T-cell (primary cell): ENCODE data around the gene PROK1. TPM values are rescaled to one million over a fixed set of nuclear protein-coding genes. Genes with fewer than 3 reads are reported as not detected.

Experiments used
- ATAC-seq, 4 experiments: fragments of 200-7000 bp in 3 of 4; fragments of 150-1000 bp in 1 of 4; cut with Tn5 transposase; replicated peaks in 1 of 4; 1 replicate in 3 of 4; 2 replicates in 1 of 4; pipeline ENCODE4 v1.10.0; 2021; ENCODE audit warnings: moderate library complexity in 3 of 4, mild to moderate bottlenecking in 2 of 4, moderate number of reproducible peaks in 1 of 4
- CTCF ChIA-PET, 2 donors: fragments of 300-600 bp; sonication (Branson Sonifier 250); formaldehyde crosslinking; loops; one replicate each; lab custom pipeline; 2022; ENCODE audit warnings: antibody characterized with exemption in 2 of 2; lab: Charles Lee
- POLR2A ChIA-PET, 2 donors: fragments of 300-600 bp; sonication (Branson Sonifier 250); formaldehyde crosslinking; loops; one replicate each; lab custom pipeline; 2022; ENCODE audit warnings: antibody characterized with exemption in 2 of 2; lab: Charles Lee
- DNase-seq, 35 experiments: peaks; one replicate each; pipeline versions ENCODE4 v3.0.0 to v3.0.0-alpha.2; 2013 to 2023
- H3K27ac ChIP-seq: one replicate; pipeline ENCODE4 v1.5.1; 2013; ENCODE audit warnings: low read length
- H3K27me3 ChIP-seq, 2 experiments: replicated peaks in 1 of 2; 1 replicate in 1 of 2; 2 replicates in 1 of 2; pipeline versions ENCODE4 v1.6.1 to v1.7.0; 2013; ENCODE audit warnings: low read length in 1 of 2, mixed read lengths in 1 of 2; ENCODE audit not compliant: control insufficient read depth in 2 of 2, insufficient read depth in 2 of 2; ENCODE audit errors: extremely low read depth in 1 of 2
- H3K36me3 ChIP-seq, 2 donors: 1 replicate in 1 of 2; 2 replicates in 1 of 2; pipeline versions ENCODE4 v1.6.1 to v1.7.0; 2013; ENCODE audit warnings: low read length in 1 of 2; ENCODE audit not compliant: control insufficient read depth in 2 of 2, insufficient read depth in 1 of 2; ENCODE audit errors: extremely low read depth in 1 of 2
- H3K4me1 ChIP-seq, 2 experiments: 1 replicate in 1 of 2; 2 replicates in 1 of 2; pipeline versions ENCODE4 v1.6.1 to v1.7.0; 2013; ENCODE audit warnings: low read length in 2 of 2, mixed read lengths in 1 of 2; ENCODE audit not compliant: insufficient read depth in 2 of 2, control insufficient read depth in 1 of 2; ENCODE audit errors: extremely low read depth in 1 of 2
- H3K4me3 ChIP-seq, 2 donors: 1 replicate in 1 of 2; 2 replicates in 1 of 2; pipeline versions ENCODE4 v1.5.1 to v1.7.0; 2013; ENCODE audit warnings: mild to moderate bottlenecking in 2 of 2, low read length in 1 of 2, moderate library complexity in 1 of 2; ENCODE audit not compliant: control insufficient read depth in 1 of 2; ENCODE audit errors: extremely low read depth in 1 of 2
- H3K9me3 ChIP-seq: 2 replicates; pipeline ENCODE4 v1.7.0; 2013
- H3K27ac Mint-ChIP-seq, 2 donors: one replicate each; pipeline ENCODE4 v1.8.0; 2020 to 2021; ENCODE audit warnings: mild to moderate bottlenecking in 2 of 2, mixed read lengths in 2 of 2
- H3K27me3 Mint-ChIP-seq, 2 donors: one replicate each; pipeline ENCODE4 v1.8.0; 2021 to 2022; ENCODE audit warnings: mixed read lengths in 2 of 2
- H3K36me3 Mint-ChIP-seq: one replicate; pipeline ENCODE4 v1.8.0; 2021; ENCODE audit warnings: mixed read lengths
- H3K4me1 Mint-ChIP-seq, 3 donors: one replicate each; pipeline ENCODE4 v1.8.0; 2020 to 2022; ENCODE audit warnings: mixed read lengths in 3 of 3, mild to moderate bottlenecking in 1 of 3
- H3K4me3 Mint-ChIP-seq, 3 donors: one replicate each; pipeline ENCODE4 v1.8.0; 2020 to 2022; ENCODE audit warnings: mild to moderate bottlenecking in 3 of 3, mixed read lengths in 3 of 3, moderate library complexity in 3 of 3
- H3K9me3 Mint-ChIP-seq, 3 donors: one replicate each; pipeline ENCODE4 v1.8.0; 2020 to 2022; ENCODE audit warnings: mixed read lengths in 3 of 3
- WGBS: methylation state at CpG from one replicate; pipeline ENCODE4 v1.1.5; 2013; ENCODE audit warnings: missing lambda C conversion rate; ENCODE audit not compliant: insufficient coverage; 5-methylcytosine and 5-hydroxymethylcytosine counted together
- total RNA-seq, 35 experiments: library from RNA in 6 of 35; stranded (reverse) in 6 of 35; fragments of 120-200 nt in 1 of 35; gene quantifications; one replicate each; pipeline versions ENCODE4 v1.2.1 to v1.2.4 and lab custom pipeline; 2013 to 2026

Gene PROK1
- total RNA-seq, 5 donors from 2014 or later (not counting 1 experiment from before 2014, with no cell fraction given): 0.20 TPM; not detected in 4

DNA sequence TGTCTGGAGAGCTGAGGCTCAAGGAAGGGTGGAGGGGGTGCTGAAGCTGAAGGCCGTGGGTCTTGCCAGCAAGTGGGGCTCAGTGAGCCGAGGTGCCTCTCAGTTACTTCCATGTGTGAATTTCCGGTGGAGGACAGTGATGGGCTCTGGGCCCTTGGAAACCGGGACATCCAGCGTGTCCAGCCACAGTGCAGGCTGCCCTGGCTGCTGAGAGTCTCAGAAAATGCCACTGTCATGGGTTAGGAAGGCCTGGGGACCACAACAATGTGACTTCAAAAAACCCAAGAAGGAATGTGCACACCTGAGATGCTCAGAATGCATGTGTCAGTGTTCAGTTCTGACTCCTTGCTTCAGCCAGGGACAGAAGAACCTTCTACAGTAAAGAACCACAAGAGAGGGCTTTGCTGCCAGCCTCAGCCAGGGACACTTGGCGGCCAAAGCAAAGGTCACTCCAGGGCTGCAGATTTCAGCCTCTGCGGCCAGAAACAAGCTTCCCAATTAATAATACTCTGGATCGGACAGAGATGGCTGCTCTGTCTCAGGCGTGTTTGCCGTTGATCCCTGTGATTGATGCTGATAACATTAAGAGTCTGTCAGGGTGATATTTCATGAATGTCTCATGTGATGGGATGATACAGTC, 30.8 kb upstream of the PROK1 start:
- Histone ChIP-seq H3K4me1 (no peaks in the 10 kb centered on the region), H3K9me3 (no peaks in the 10 kb centered on the region), H3K27me3 (peaks cover 0 to 4% of the 10 kb centered on the region in 2 experiments), H3K27ac (no peak overlapping the region), H3K36me3 (no peaks in the 10 kb centered on the region), H3K4me3 (no peak overlapping the region)
- no peaks in the 10 kb centered on the region for H3K9me3 Mint-ChIP-seq
- H3K4me1 Mint-ChIP-seq: no peaks in the 10 kb centered on the region
- DNase-seq: no peak
- POLR2A ChIA-PET: no interaction called here
- no peak for ATAC-seq
- H3K36me3 Mint-ChIP-seq: no peaks in the 10 kb centered on the region
- H3K4me3 Mint-ChIP-seq: no peak overlapping the region
- no peak overlapping the region for H3K27ac Mint-ChIP-seq
- 85% methylated on average over 6 of the region's 10 CpGs for WGBS
- CTCF ChIA-PET: interaction anchor here in 1 of 2 donors (1.4 kb wide), 1 partner anchor 8 kb away, joined by 3 read pairs; no protein-coding TSS in a partner anchor
- peaks cover 5 to 9% of the 10 kb centered on the region in 2 donors for H3K27me3 Mint-ChIP-seq

DNA sequence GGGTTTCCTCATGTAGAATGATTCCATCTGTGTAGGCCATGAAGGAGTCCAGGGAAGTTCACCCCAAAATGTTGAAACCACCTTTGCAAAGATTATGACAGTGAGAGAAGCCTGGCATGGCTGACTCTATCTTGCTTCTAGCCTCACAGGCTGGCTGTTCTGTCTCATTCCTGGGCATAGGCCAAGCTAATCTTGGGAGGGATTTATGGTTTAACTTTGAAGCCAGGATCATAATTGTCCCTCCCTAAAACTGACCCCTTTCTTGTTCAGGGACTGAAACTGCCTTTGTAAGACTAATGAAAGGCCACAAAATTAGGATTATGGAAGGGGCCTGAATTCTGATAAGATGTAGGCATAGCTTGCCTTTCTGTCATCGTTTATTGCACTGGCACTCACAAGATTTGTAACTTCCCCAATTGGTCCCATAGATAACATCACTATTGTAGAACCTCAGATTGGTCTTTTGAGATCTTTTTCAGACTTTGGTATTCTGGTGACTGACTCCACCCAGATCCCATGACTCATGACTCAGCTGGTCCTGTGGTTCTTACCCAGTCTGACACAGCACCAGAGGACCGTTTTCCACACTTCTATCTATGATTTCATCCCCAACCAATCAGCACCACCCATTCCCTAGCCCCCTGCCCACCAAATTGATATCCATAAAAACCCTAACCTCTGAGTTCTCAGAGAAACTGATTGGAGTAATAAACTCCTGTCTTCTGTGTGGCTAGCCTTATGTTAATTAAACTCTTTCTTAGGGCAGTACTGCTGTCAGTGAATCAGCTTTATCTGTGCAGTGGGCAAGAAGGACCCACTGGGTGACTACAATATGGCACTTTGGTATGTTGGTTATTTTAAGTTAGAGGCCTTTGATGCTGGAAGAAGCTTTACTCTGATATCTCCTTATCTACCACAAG, 29.8 kb upstream of the PROK1 start:
- Histone ChIP-seq H3K27ac (no peak overlapping the region), H3K27me3 (peaks cover 0 to 10% of the 10 kb centered on the region in 2 experiments), H3K36me3 (no peaks in the 10 kb centered on the region), H3K9me3 (no peaks in the 10 kb centered on the region), H3K4me1 (no peaks in the 10 kb centered on the region), H3K4me3 (no peak overlapping the region)
- ATAC-seq: no peak
- DNase-seq: peak in 2 of 35 experiments; percentile 8 to 16
- no peak overlapping the region for H3K4me3 Mint-ChIP-seq
- no peaks in the 10 kb centered on the region for H3K36me3 Mint-ChIP-seq
- 25% methylated on average over 2 of the region's 2 CpGs for WGBS
- no peaks in the 10 kb centered on the region for H3K9me3 Mint-ChIP-seq
- H3K4me1 Mint-ChIP-seq: no peaks in the 10 kb centered on the region
- CTCF ChIA-PET: interaction anchor here (0.6 to 1.4 kb wide), 3 partner anchors 9 to 106 kb away, joined by 3 to 4 read pairs (median 4); no protein-coding TSS in a partner anchor
- POLR2A ChIA-PET: no interaction called here
- peaks cover 5 to 14% of the 10 kb centered on the region in 2 donors for H3K27me3 Mint-ChIP-seq
- no peak overlapping the region for H3K27ac Mint-ChIP-seq

DNA sequence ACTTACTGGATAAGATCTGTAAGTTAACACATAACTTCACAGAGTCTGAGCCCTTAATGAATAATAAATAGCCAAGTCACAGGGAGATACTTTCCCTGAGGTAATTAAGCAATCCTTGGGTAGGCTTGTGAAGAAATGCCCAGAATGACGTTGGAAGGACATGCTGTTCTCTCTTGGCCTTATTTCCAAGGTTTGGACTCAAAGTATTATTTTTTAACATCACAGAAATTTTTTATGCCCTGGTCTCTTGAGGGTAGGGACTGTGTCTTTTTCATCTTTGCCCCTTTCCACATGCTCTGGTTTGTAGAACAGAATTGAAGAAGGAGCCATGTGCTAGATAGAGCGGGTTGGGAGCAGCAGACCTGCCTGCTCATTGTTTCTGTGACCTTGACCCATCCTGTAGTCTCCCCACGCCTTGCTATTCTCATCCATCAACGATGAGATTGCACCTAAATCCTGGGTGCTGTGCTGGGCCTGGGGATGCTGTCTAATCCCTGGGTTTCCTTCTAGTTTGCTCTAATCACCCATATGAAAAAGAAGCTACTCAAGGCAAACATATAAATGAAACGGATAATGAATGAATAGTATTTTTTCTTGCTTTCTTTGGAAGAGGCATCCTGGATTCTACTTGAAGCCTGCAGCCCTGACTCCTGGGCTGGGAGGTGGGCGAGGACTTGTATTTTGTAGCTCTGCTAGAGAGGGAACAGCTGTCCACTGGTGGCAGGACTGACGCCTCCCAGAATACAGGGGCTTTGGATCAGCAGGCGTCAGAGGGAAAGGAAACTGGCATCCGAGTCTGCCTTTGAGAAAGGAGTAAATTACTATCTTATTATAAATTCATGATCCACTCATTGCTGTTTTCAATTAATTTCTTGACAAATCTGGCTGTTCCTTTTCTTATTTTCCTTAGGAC, 26.0 kb upstream of the PROK1 start:
- H3K27me3 Mint-ChIP-seq: peaks cover 5 to 14% of the 10 kb centered on the region in 2 donors
- 72% methylated on average over 3 of the region's 9 CpGs for WGBS
- no peak overlapping the region for H3K27ac Mint-ChIP-seq
- H3K27me3 ChIP-seq: peaks cover 0 to 13% of the 10 kb centered on the region in 2 experiments
- POLR2A ChIA-PET: interaction anchor here in 1 of 2 donors (0.5 kb wide), 1 partner anchor 16 kb away, joined by 5 read pairs; no protein-coding TSS in a partner anchor
- H3K9me3 Mint-ChIP-seq: no peaks in the 10 kb centered on the region
- no peak overlapping the region for H3K27ac ChIP-seq
- H3K4me3 ChIP-seq: no peak overlapping the region
- CTCF ChIA-PET: interaction anchor here in 1 of 2 donors (1.2 kb wide), 1 partner anchor 223 kb away, joined by 3 read pairs; no protein-coding TSS in a partner anchor
- no peak overlapping the region for H3K4me3 Mint-ChIP-seq
- no peaks in the 10 kb centered on the region for H3K4me1 ChIP-seq
- no peaks in the 10 kb centered on the region for H3K36me3 Mint-ChIP-seq
- H3K4me1 Mint-ChIP-seq: no peaks in the 10 kb centered on the region
- no peaks in the 10 kb centered on the region for H3K9me3 ChIP-seq
- ATAC-seq (no peak), DNase-seq (no peak)
- H3K36me3 ChIP-seq: no peaks in the 10 kb centered on the region

DNA sequence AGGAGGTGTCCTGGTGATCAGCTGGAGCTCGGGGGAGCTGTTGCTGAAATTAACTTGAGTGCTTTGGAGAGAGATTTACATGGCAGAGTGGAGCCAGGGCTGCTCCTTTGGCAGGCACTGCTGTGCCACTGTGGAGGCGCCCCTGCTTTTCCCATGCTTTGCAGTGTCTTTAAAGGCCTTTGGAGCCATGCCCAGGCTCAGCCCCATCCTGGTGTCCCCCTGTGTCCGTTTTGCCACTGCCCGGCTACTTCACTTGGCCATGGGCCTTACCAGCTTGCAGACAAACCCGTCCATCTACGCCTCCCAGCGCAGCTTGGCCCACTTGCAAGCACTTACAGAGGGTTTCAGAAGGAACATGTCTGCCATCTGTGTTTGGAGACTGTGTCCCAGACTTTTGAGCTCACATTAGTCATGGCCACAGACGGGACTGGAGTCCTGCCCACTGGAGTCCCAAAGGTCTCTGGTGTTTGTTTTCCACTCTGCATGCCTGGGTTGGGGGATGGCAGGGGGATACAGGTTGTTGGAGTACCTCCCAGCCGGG, 25.3 kb upstream of the PROK1 start:
- CTCF ChIA-PET: interaction anchor here in 1 of 2 donors (1.2 kb wide), 1 partner anchor 223 kb away, joined by 3 read pairs; no protein-coding TSS in a partner anchor
- Histone ChIP-seq H3K4me1 (no peaks in the 10 kb centered on the region), H3K4me3 (no peak overlapping the region), H3K36me3 (no peaks in the 10 kb centered on the region), H3K9me3 (no peaks in the 10 kb centered on the region), H3K27ac (no peak overlapping the region), H3K27me3 (peaks cover 0 to 14% of the 10 kb centered on the region in 2 experiments)
- ATAC-seq (no peak), DNase-seq (no peak)
- no peak overlapping the region for H3K27ac Mint-ChIP-seq
- 68% methylated on average over 8 of the region's 9 CpGs for WGBS
- H3K4me1 Mint-ChIP-seq: no peaks in the 10 kb centered on the region
- POLR2A ChIA-PET: no interaction called here
- H3K9me3 Mint-ChIP-seq: no peaks in the 10 kb centered on the region
- H3K27me3 Mint-ChIP-seq: peaks cover 5 to 14% of the 10 kb centered on the region in 2 donors
- H3K36me3 Mint-ChIP-seq: no peaks in the 10 kb centered on the region
- H3K4me3 Mint-ChIP-seq: no peak overlapping the region

DNA sequence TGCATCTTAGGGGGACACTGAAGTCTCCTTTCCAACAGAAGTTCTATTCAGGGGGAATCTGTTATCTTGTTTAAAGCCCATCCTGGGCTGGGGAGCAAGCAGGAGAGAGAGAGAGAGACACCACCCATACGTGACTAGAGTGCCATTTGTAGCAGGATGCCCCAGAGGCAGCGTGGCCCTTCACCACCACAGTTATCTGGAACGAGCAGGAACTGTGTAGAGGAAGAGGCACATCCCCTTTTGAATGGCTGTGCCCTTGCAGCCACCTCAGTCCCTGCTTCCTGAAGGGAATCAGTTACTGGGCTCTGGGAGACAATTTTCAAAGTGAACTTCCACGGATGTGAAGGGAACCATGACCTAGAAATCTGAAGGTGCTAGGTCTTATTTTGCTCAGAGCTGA, 24.1 kb upstream of the PROK1 start:
- ChIA-PET CTCF (no interaction called here), POLR2A (no interaction called here)
- Mint-ChIP-seq H3K4me3 (no peak overlapping the region), H3K27me3 (peaks cover 13 to 19% of the 10 kb centered on the region in 2 donors), H3K36me3 (no peaks in the 10 kb centered on the region), H3K27ac (no peak overlapping the region), H3K9me3 (no peaks in the 10 kb centered on the region), H3K4me1 (no peaks in the 10 kb centered on the region)
- DNase-seq (no peak), ATAC-seq (no peak)
- Histone ChIP-seq H3K36me3 (no peaks in the 10 kb centered on the region), H3K27ac (no peak overlapping the region), H3K4me1 (no peaks in the 10 kb centered on the region), H3K9me3 (no peaks in the 10 kb centered on the region), H3K4me3 (no peak overlapping the region), H3K27me3 (peaks cover 0 to 24% of the 10 kb centered on the region in 2 experiments)
- no CpG with 5 or more reads among the region's 4 CpGs for WGBS
